ENCODE measurements around the gene ZBTB46. TPM values are rescaled to one million over a fixed set of nuclear protein-coding genes. Genes with fewer than 3 reads are reported as not detected.

The ZBTB46 gene
- total RNA-seq, 1 experiment from 2014 or later = 18.9 TPM

DNA sequence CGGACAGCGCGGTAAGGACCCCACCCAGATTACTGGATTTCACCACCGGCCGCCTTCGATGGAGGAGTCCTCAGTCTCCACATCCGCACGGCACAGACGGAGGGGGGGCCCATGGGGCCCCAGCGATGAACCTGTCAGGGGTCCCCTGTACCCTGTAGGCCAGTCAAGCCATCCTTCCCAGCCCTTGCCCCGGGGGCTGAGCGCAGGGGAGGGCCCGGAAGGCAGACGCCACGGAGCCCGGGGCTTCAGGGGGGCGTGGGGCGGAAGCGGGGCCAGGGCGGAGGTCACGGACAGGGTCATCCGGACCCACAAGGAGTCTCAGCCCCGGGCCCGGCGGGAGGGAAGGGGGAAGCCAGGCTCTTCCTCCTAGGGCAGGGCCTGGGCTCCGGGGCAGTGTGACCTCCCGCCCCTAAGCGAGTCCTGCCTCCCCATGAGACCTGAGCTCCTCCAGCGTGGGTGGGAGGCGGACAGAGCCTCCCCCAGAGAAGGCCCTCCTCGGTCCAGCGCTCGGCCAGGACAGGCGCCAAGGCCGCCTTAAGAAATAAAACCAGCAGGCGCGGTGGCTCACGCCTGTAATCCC, 22.8 kb downstream of the ZBTB46 start (continued):
- TF ChIP-seq ERG (CRISPR knock-in tag; IDR thresholded peaks at IDR 0.05) (no peak), CREB1 (CRISPR knock-in tag; IDR thresholded peaks at IDR 0.05) (no peak), TP53 (CRISPR knock-in tag; IDR thresholded peaks at IDR 0.05) (no peak), SOX15 (CRISPR knock-in tag; IDR thresholded peaks at IDR 0.05) (no peak), MYBL2 (CRISPR knock-in tag; IDR thresholded peaks at IDR 0.05) (no peak), E2F1 (CRISPR knock-in tag; IDR thresholded peaks at IDR 0.05) (no peak), GTF2I (CRISPR knock-in tag; conservative IDR thresholded peaks at IDR 0.05) (no peak)

GRCh38 chr20:63807654-63808053, 23.4 kb downstream of the ZBTB46 start:
- Mint-ChIP-seq H3K27ac (no peak overlapping the region), H3K36me3 (no peaks in the 10 kb centered on the region), H3K27me3 (ENCODE audit: low read depth) (no peaks in the 10 kb centered on the region), H3K4me1 (peaks cover 6% of the 10 kb centered on the region; the same call in 1 of the 2 replicates), H3K4me3 (no peak overlapping the region), H3K9me3 (no peaks in the 10 kb centered on the region)
- no peak for ATAC-seq
- POLR2A ChIA-PET = no interaction called here
- no peak for DNase-seq (ENCODE audit: low spot score)
- no peak for TF ChIP-seq IRF1 (CRISPR knock-in tag; IDR thresholded peaks at IDR 0.05)
- TF ChIP-seq, protein P1, sequence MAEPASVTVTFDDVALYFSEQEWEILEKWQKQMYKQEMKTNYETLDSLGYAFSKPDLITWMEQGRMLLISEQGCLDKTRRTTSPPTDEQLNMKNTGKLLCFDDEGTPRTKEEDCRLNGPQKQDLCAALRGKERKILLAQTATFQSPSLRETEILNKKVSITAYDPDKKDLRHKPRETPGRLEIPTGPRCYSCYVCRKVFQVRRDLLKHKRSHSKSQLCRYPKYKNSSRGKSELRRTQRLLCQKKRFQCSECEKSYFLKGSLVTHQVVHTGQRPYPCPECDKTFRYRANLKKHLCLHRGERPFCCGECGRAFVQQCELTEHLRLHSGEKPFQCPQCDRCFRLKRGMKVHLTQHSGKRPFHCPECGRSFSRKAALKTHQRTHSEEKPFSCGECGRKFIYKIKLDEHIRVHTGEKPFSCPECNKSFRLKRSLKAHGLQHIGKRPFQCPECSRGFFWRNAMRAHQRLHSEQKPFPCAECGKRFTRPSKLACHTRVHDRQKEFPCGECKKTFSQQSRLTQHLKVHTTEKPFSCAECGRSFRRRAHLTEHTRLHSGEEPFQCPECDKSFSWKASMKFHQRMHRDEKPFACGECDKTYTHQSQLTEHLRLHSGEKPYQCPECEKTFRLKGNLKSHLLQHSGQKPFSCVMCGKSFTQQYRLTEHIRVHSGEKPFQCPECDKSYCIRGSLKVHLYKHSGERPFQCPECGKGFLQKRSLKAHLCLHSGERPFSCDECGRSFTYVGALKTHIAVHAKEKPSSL (CRISPR knock-in tag; conservative IDR thresholded peaks at IDR 0.05) = no peak
- CTCF ChIA-PET = no interaction called here

DNA sequence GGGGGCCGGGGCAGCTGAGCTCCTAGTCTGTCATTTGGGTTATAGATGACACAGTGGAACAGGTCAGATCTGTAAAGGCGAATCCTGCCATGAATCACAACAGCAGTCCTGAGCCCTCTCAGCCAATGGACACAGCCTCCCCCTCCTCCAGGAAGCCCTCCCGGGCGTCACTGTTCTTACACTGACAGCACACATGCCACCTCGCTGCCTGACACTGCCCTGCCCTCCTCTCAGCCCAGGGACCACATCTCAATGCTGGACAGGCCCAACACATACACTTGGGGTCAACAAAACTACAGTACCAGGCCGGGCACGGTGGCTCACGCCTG, 26.8 kb downstream of the ZBTB46 start:
- no peaks in the 10 kb centered on the region for H3K27me3 Mint-ChIP-seq (ENCODE audit: low read depth)
- H3K4me3 Mint-ChIP-seq = no peak overlapping the region
- no peak for ATAC-seq
- H3K9me3 Mint-ChIP-seq = peaks cover 7% of the 10 kb centered on the region
- H3K4me1 Mint-ChIP-seq = peaks cover 6% of the 10 kb centered on the region; the same call in 1 of the 2 replicates
- TF ChIP-seq GABPB1 (CRISPR knock-in tag; IDR thresholded peaks at IDR 0.05) (no peak), CREB1 (CRISPR knock-in tag; IDR thresholded peaks at IDR 0.05) (no peak), GRHL2 (CRISPR knock-in tag; IDR thresholded peaks at IDR 0.05; ENCODE audit: insufficient replicate concordance, severe bottlenecking) (no peak), PREB (CRISPR knock-in tag; IDR thresholded peaks at IDR 0.05; ENCODE audit: borderline replicate concordance) (no peak)
- TF ChIP-seq, protein P2, sequence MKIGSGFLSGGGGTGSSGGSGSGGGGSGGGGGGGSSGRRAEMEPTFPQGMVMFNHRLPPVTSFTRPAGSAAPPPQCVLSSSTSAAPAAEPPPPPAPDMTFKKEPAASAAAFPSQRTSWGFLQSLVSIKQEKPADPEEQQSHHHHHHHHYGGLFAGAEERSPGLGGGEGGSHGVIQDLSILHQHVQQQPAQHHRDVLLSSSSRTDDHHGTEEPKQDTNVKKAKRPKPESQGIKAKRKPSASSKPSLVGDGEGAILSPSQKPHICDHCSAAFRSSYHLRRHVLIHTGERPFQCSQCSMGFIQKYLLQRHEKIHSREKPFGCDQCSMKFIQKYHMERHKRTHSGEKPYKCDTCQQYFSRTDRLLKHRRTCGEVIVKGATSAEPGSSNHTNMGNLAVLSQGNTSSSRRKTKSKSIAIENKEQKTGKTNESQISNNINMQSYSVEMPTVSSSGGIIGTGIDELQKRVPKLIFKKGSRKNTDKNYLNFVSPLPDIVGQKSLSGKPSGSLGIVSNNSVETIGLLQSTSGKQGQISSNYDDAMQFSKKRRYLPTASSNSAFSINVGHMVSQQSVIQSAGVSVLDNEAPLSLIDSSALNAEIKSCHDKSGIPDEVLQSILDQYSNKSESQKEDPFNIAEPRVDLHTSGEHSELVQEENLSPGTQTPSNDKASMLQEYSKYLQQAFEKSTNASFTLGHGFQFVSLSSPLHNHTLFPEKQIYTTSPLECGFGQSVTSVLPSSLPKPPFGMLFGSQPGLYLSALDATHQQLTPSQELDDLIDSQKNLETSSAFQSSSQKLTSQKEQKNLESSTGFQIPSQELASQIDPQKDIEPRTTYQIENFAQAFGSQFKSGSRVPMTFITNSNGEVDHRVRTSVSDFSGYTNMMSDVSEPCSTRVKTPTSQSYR (CRISPR knock-in tag; IDR thresholded peaks at IDR 0.05) = no peak
- ChIA-PET CTCF (interaction anchor here (1.6 kb wide), 1 partner anchor 18 kb away, joined by 5 read pairs; no protein-coding TSS in a partner anchor), POLR2A (no interaction called here)
- no peak for DNase-seq (ENCODE audit: low spot score)
- no peak overlapping the region for H3K27ac Mint-ChIP-seq
- H3K36me3 Mint-ChIP-seq = peaks cover 8% of the 10 kb centered on the region
